HEK293 (cell line): ENCODE data around the gene TCP11.
"Not testable (repeated sequence)": the region's sequence is repeated elsewhere in the genome, so short reads cannot be mapped to it uniquely, and the experiment has no call there.

Experiments used
- CTCF ChIA-PET: fragments of 350-600 bp; formaldehyde crosslinking; extraction: SDS; loops from one replicate; lab custom pipeline; 2021; ENCODE audit warnings: antibody characterized with exemption; lab: Yijun Ruan, JAX
- POLR2A ChIA-PET: fragments of 300-600 bp; formaldehyde crosslinking; extraction: SDS; loops from one replicate; lab custom pipeline; 2020; ENCODE audit warnings: antibody characterized with exemption, inconsistent platforms; lab: Yijun Ruan, JAX
- H3K27ac ChIP-seq: fragments of 200-500 bp; sonication (Bioruptor generic); 2 replicates; pipeline ENCODE4 v1.5.1; 2014; ENCODE audit warnings: low read depth, low read length, control low read depth, inconsistent platforms; ENCODE audit errors: extremely low read depth
- H3K36me3 ChIP-seq, 2 experiments: fragments of 200-500 bp in 1 of 2; sonication (Bioruptor generic) in 1 of 2; 1 replicate in 1 of 2; 2 replicates in 1 of 2; pipeline ENCODE4 v1.5.1; 2014 to 2017; ENCODE audit warnings: inconsistent platforms in 2 of 2, low read length in 2 of 2; ENCODE audit not compliant: control insufficient read depth in 2 of 2, insufficient read depth in 1 of 2
- H3K4me1 ChIP-seq: fragments of 200-500 bp; sonication (Bioruptor generic); 2 replicates; pipeline ENCODE4 v1.5.1; 2014; ENCODE audit warnings: mild to moderate bottlenecking, low read length, inconsistent platforms; ENCODE audit not compliant: control insufficient read depth, insufficient read depth
- H3K4me3 ChIP-seq: 2 replicates; pipeline ENCODE4 v1.5.1; 2011; ENCODE audit warnings: low read depth, mild to moderate bottlenecking, control low read depth, low read length, moderate library complexity
- H3K9me3 ChIP-seq: fragments of 200-500 bp; sonication (Bioruptor generic); 2 replicates; pipeline ENCODE4 v1.5.1; 2014; ENCODE audit warnings: low read depth, low read length, inconsistent platforms; ENCODE audit not compliant: control insufficient read depth, insufficient read depth
- CTCF ChIP-seq: fragments of 450-650 bp; formaldehyde crosslinking; IDR thresholded peaks from 2 replicates; pipeline ENCODE4 v1.5.1; 2016; ENCODE audit warnings: missing biosample characterization, missing genetic modification characterization
- IKZF3 ChIP-seq: fragments of 450-650 bp; IDR thresholded peaks from 2 replicates; pipeline ENCODE4 v1.5.0; 2018; ENCODE audit warnings: missing biosample characterization, mild to moderate bottlenecking, missing genetic modification characterization, moderate library complexity
- KLF9 ChIP-seq: fragments of 450-650 bp; formaldehyde crosslinking; IDR thresholded peaks from 2 replicates; pipeline ENCODE4 v1.5.1; 2016; ENCODE audit warnings: missing biosample characterization, missing genetic modification characterization, low read depth
- OVOL3 ChIP-seq: fragments of 450-650 bp; formaldehyde crosslinking; IDR thresholded peaks from 2 replicates; pipeline ENCODE4 v1.5.1; 2016; ENCODE audit warnings: missing biosample characterization, missing genetic modification characterization
- PRDM1 ChIP-seq: fragments of 450-650 bp; formaldehyde crosslinking; IDR thresholded peaks from 2 replicates; pipeline ENCODE4; 2016; ENCODE audit warnings: missing biosample characterization, missing genetic modification characterization
- PRDM4 ChIP-seq: fragments of 450-650 bp; formaldehyde crosslinking; IDR thresholded peaks from 2 replicates; pipeline ENCODE4 v1.5.1; 2017; ENCODE audit warnings: missing biosample characterization, missing genetic modification characterization
- REPIN1 ChIP-seq: fragments of 450-650 bp; formaldehyde crosslinking; IDR thresholded peaks from 2 replicates; pipeline ENCODE4 v1.5.1; 2017; ENCODE audit warnings: missing biosample characterization, missing genetic modification characterization, low read depth
- SETDB1 ChIP-seq: IDR thresholded peaks from one replicate; pipeline ENCODE4 v1.6.1; 2017; ENCODE audit warnings: mild to moderate bottlenecking, low read length, moderate library complexity, mixed read lengths; ENCODE audit not compliant: insufficient read length
- ZBTB7A ChIP-seq: fragments of 450-650 bp; formaldehyde crosslinking; IDR thresholded peaks from 2 replicates; pipeline ENCODE4 v1.5.1; 2016; ENCODE audit warnings: low read depth, missing biosample characterization, missing genetic modification characterization
- ZBTB8A ChIP-seq: fragments of 450-650 bp; formaldehyde crosslinking; IDR thresholded peaks from 2 replicates; pipeline ENCODE4 v1.5.1; 2016; ENCODE audit warnings: missing biosample characterization, missing genetic modification characterization
- ZFP69B ChIP-seq: fragments of 450-650 bp; formaldehyde crosslinking; IDR thresholded peaks from 2 replicates; pipeline ENCODE4 v1.5.1; 2016; ENCODE audit warnings: missing biosample characterization, missing genetic modification characterization
- ZNF112 ChIP-seq: fragments of 450-650 bp; formaldehyde crosslinking; IDR thresholded peaks from 2 replicates; pipeline ENCODE4 v1.5.0; 2017; ENCODE audit warnings: missing biosample characterization, missing genetic modification characterization
- ZNF155 ChIP-seq: fragments of 450-650 bp; formaldehyde crosslinking; IDR thresholded peaks from 2 replicates; pipeline ENCODE4 v1.5.1; 2016; ENCODE audit warnings: missing biosample characterization, missing genetic modification characterization
- ZNF18 ChIP-seq: fragments of 450-650 bp; formaldehyde crosslinking; IDR thresholded peaks from 2 replicates; pipeline ENCODE4 v1.5.1; 2016; ENCODE audit warnings: missing biosample characterization, missing genetic modification characterization
- ZNF48 ChIP-seq: fragments of 450-650 bp; formaldehyde crosslinking; IDR thresholded peaks from 2 replicates; pipeline ENCODE4 v1.5.1; 2016; ENCODE audit warnings: missing biosample characterization, missing genetic modification characterization
- ZNF544 ChIP-seq: fragments of 450-650 bp; formaldehyde crosslinking; IDR thresholded peaks from 2 replicates; pipeline ENCODE4 v1.5.0; 2017; ENCODE audit warnings: missing biosample characterization, missing genetic modification characterization
- ZNF621 ChIP-seq: fragments of 450-650 bp; formaldehyde crosslinking; IDR thresholded peaks from 2 replicates; pipeline ENCODE4 v1.5.1; 2017; ENCODE audit warnings: missing biosample characterization, missing genetic modification characterization
- ZNF777 ChIP-seq: fragments of 450-650 bp; formaldehyde crosslinking; IDR thresholded peaks from 2 replicates; pipeline ENCODE4 v1.5.1; 2017; ENCODE audit warnings: missing biosample characterization, missing genetic modification characterization, borderline replicate concordance
- TF ChIP-seq, protein P1 (sequence below): fragments of 450-650 bp; formaldehyde crosslinking; IDR thresholded peaks from 2 replicates; pipeline ENCODE4 v1.5.1; 2017; ENCODE audit warnings: missing biosample characterization, mild to moderate bottlenecking, missing genetic modification characterization, moderate library complexity

The TCP11 gene

DNA sequence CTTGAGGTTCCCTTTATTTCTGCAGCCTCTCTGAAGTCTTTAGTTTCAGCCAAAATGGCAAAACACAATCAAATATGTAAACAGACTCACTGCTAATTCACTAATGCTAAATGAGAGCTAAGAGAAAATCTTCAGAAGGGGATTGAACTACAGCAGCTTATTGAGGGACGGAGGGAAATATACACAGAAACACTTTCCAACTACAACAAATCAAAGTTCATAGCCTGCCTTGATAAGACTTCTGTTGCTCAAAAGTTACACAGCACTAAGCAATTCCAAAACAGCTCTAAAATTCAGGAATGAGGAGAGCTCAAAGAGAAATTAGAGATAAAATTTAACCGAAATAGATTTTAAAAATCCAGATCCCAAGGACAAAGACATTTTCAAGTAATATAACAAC, 1.7 kb downstream of the TCP11 start:
- no peak for TF ChIP-seq ZFP69B (tag by site-specific recombination)
- TF ChIP-seq ZNF48, result no peak
- TF ChIP-seq ZNF18 (tag by site-specific recombination), result no peak
- no peak for TF ChIP-seq ZNF544 (tag by site-specific recombination)
- TF ChIP-seq ZBTB8A, result no peak
- TF ChIP-seq REPIN1 (tag by site-specific recombination), result no peak
- no peak for TF ChIP-seq SETDB1
- TF ChIP-seq ZNF112 (tag by site-specific recombination), result no peak
- TF ChIP-seq ZNF621 (tag by site-specific recombination), result no peak
- no peak for TF ChIP-seq ZNF155 (tag by site-specific recombination)
- TF ChIP-seq, protein P1, sequence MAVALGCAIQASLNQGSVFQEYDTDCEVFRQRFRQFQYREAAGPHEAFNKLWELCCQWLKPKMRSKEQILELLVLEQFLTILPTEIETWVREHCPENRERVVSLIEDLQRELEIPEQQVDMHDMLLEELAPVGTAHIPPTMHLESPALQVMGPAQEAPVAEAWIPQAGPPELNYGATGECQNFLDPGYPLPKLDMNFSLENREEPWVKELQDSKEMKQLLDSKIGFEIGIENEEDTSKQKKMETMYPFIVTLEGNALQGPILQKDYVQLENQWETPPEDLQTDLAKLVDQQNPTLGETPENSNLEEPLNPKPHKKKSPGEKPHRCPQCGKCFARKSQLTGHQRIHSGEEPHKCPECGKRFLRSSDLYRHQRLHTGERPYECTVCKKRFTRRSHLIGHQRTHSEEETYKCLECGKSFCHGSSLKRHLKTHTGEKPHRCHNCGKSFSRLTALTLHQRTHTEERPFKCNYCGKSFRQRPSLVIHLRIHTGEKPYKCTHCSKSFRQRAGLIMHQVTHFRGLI (tag by site-specific recombination), result no peak
- Histone ChIP-seq H3K4me1 (peaks cover 2% of the 10 kb centered on the region; the same call in 1 of the 2 replicates), H3K27ac (no peak overlapping the region), H3K36me3 (no peaks in the 10 kb centered on the region), H3K9me3 (no peaks in the 10 kb centered on the region), H3K4me3 (no peak overlapping the region)
- ChIA-PET CTCF (interaction anchor here (0.6 to 5.4 kb wide), 81 partner anchors 9 to 1371 kb away, joined by 3 to 165 read pairs (median 4); partner anchors contain the start of gene SNRPC), POLR2A (interaction anchor here (0.8 to 1.3 kb wide), 3 partner anchors 66 to 251 kb away, joined by 3 to 6 read pairs (median 4); partner anchors contain the start of gene TAF11)

- POLR2A ChIA-PET, H3K4me1 ChIP-seq, H3K36me3 ChIP-seq, H3K9me3 ChIP-seq, H3K4me3 ChIP-seq, H3K27ac ChIP-seq: not testable (repeated sequence)
- CTCF ChIA-PET, result interaction anchor here (0.6 to 5.4 kb wide), 12 partner anchors 8 to 889 kb away, joined by 3 to 165 read pairs (median 4); no protein-coding TSS in a partner anchor
Observed at GRCh38 chr6:35138191-35138590, 2.9 kb downstream of the TCP11 start.

DNA sequence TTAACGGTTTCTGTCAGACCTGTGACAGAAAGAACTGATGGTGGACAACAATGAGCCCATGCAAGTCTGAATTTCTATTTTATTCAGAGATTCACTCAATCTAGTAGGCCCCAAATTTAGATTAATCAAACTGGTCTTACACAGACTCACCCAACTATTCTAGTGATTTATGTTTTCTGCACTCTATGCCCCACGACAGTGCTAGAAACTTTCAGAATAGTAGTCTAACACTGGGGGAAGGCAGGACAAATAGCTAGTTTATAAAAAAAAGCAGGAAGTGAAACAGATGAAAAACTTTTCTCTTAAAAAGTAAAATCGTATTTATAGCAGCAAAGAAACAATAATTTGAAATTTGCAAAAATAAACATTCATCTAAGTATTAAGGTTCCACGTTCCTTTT, 5.0 kb downstream of the TCP11 start:
- no peak for TF ChIP-seq KLF9
- no peak for TF ChIP-seq CTCF (tag by site-specific recombination)
- TF ChIP-seq ZBTB7A (tag by site-specific recombination), result no peak
- no peak for TF ChIP-seq PRDM4
- TF ChIP-seq PRDM1, result no peak
- TF ChIP-seq ZNF777, result no peak
- TF ChIP-seq IKZF3, result no peak
- no peak for TF ChIP-seq OVOL3 (tag by site-specific recombination)
- TF ChIP-seq, all 188 proteins: peak for 0
- ChIA-PET POLR2A (interaction anchor here (0.6 to 0.7 kb wide), 2 partner anchors 10 to 103 kb away, joined by 4 to 6 read pairs; no protein-coding TSS in a partner anchor), CTCF (interaction anchor here (0.6 to 2.2 kb wide), 7 partner anchors 9 to 1424 kb away, joined by 3 to 22 read pairs (median 3); no protein-coding TSS in a partner anchor)
- no peak overlapping the region for H3K4me3 ChIP-seq
- H3K4me1 ChIP-seq, result no peaks in the 10 kb centered on the region
- no peaks in the 10 kb centered on the region for H3K9me3 ChIP-seq
- H3K27ac ChIP-seq, result no peak overlapping the region
- H3K36me3 ChIP-seq, result no peaks in the 10 kb centered on the region
